GM23338 (cell line): Measurements from ENCODE around the gene BMP8A. TPM values are rescaled to one million over a fixed set of nuclear protein-coding genes. Genes with fewer than 3 reads are reported as not detected.

Source experiments
- ATAC-seq: fragments of 200-7000 bp; cut with Tn5 transposase; 3 replicates; pipeline ENCODE4 v1.9.1; 2020
- DNase-seq: peaks from one replicate; pipeline ENCODE4 v3.0.0-alpha.2; 2015; ENCODE audit warnings: low spot score
- H2AFZ ChIP-seq: fragments of 200-600 bp; sonication (generic); 2 replicates; pipeline ENCODE4 v1.8.0; 2016; ENCODE audit warnings: antibody characterized with exemption, mild to moderate bottlenecking, moderate library complexity
- H3F3A ChIP-seq: fragments of 200-600 bp; sonication (generic); replicated peaks from 2 replicates; pipeline ENCODE4 v1.8.0; 2017; ENCODE audit warnings: antibody characterized with exemption, mixed run types, low read depth
- H3K27ac ChIP-seq: fragments of 200-600 bp; sonication (generic); 2 replicates; pipeline ENCODE4 v1.6.1; 2016; ENCODE audit warnings: low read depth
- H3K27me3 ChIP-seq: fragments of 200-600 bp; sonication (generic); 2 replicates; pipeline ENCODE4 v1.8.0; 2016; ENCODE audit warnings: mild to moderate bottlenecking, mixed run types, moderate library complexity; ENCODE audit not compliant: insufficient read depth
- H3K36me3 ChIP-seq: fragments of 200-600 bp; sonication (generic); 2 replicates; pipeline ENCODE4 v1.8.0; 2016; ENCODE audit warnings: mild to moderate bottlenecking; ENCODE audit not compliant: insufficient read depth
- H3K4me1 ChIP-seq: fragments of 200-600 bp; sonication (generic); 2 replicates; pipeline ENCODE4 v1.8.0; 2016; ENCODE audit warnings: mild to moderate bottlenecking, moderate library complexity; ENCODE audit not compliant: insufficient read depth
- H3K4me2 ChIP-seq: fragments of 200-600 bp; sonication (generic); 2 replicates; pipeline ENCODE4 v1.7.1; 2017; ENCODE audit warnings: mixed run types
- H3K4me3 ChIP-seq: fragments of 200-600 bp; sonication (generic); 2 replicates; pipeline ENCODE4 v1.6.1; 2016; ENCODE audit warnings: mixed run types
- H3K79me2 ChIP-seq: fragments of 200-600 bp; sonication (generic); replicated peaks from 2 replicates; pipeline ENCODE4 v1.8.0; 2017; ENCODE audit warnings: mild to moderate bottlenecking; ENCODE audit not compliant: insufficient read depth
- H3K9me2 ChIP-seq: fragments of 200-600 bp; sonication (generic); 2 replicates; pipeline ENCODE4 v1.8.0; 2017; ENCODE audit not compliant: insufficient read depth
- H4K20me1 ChIP-seq: fragments of 200-600 bp; sonication (generic); replicated peaks from 2 replicates; pipeline ENCODE4 v1.8.0; 2017; ENCODE audit warnings: mild to moderate bottlenecking; ENCODE audit not compliant: insufficient read depth
- H3K27ac Mint-ChIP-seq: 2 replicates; pipeline ENCODE4 v1.8.0; 2020; ENCODE audit warnings: inconsistent platforms, mild to moderate bottlenecking, moderate library complexity, mixed read lengths
- H3K27me3 Mint-ChIP-seq: 3 replicates; pipeline ENCODE4 v1.8.0; 2022; ENCODE audit warnings: low read depth, mild to moderate bottlenecking, moderate library complexity, mixed read lengths, inconsistent platforms; ENCODE audit not compliant: insufficient read depth, poor library complexity
- H3K36me3 Mint-ChIP-seq: 3 replicates; pipeline ENCODE4 v1.8.0; 2021; ENCODE audit warnings: low read depth, mild to moderate bottlenecking, inconsistent platforms, moderate library complexity, mixed read lengths
- H3K4me1 Mint-ChIP-seq: 3 replicates; pipeline ENCODE4 v1.8.0; 2020; ENCODE audit warnings: mild to moderate bottlenecking, inconsistent platforms, mixed read lengths
- H3K4me3 Mint-ChIP-seq: 3 replicates; pipeline ENCODE4 v1.8.0; 2021; ENCODE audit warnings: moderate library complexity, mild to moderate bottlenecking, inconsistent platforms, mixed read lengths
- H3K9me3 Mint-ChIP-seq: 3 replicates; pipeline ENCODE4 v1.8.0; 2020; ENCODE audit warnings: moderate library complexity, mild to moderate bottlenecking, inconsistent platforms, mixed read lengths
- EZH2 ChIP-seq: fragments of 200-600 bp; sonication (generic); IDR thresholded peaks from one replicate; pipeline ENCODE4 v1.8.0; 2017; ENCODE audit warnings: antibody characterized with exemption, mild to moderate bottlenecking, low read depth; ENCODE audit not compliant: unreplicated experiment
- NANOG ChIP-seq: IDR thresholded peaks from 2 replicates; pipeline ENCODE4 v1.6.1; 2016; ENCODE audit warnings: antibody characterized with exemption, borderline replicate concordance
- polyA plus RNA-seq: library from polyadenylated mRNA; unstranded; fragments of >200 nt; fragmentation: Nextera tagmentation; extraction: Ambion mirVana; gene quantifications from 2 replicates; pipeline ENCODE4 v1.2.1, GENCODE V29; 2016
- total RNA-seq: library from RNA; depleted of rRNA; stranded (reverse); fragments of >200 nt; shearing (Covaris generic); gene quantifications from 2 replicates; pipeline ENCODE4 v1.2.3, GENCODE V29; 2014
- TF ChIP-seq, protein P1 (sequence below): fragments of 250-450 bp; sonication (Bioruptor Pico); IDR thresholded peaks from 2 replicates; pipeline ENCODE4 v1.5.0; 2020; ENCODE audit warnings: mild to moderate bottlenecking, moderate library complexity

Gene BMP8A
- total and polyA plus RNA-seq, 2 experiments from 2014 or later: 0.34 to 0.63 TPM

DNA sequence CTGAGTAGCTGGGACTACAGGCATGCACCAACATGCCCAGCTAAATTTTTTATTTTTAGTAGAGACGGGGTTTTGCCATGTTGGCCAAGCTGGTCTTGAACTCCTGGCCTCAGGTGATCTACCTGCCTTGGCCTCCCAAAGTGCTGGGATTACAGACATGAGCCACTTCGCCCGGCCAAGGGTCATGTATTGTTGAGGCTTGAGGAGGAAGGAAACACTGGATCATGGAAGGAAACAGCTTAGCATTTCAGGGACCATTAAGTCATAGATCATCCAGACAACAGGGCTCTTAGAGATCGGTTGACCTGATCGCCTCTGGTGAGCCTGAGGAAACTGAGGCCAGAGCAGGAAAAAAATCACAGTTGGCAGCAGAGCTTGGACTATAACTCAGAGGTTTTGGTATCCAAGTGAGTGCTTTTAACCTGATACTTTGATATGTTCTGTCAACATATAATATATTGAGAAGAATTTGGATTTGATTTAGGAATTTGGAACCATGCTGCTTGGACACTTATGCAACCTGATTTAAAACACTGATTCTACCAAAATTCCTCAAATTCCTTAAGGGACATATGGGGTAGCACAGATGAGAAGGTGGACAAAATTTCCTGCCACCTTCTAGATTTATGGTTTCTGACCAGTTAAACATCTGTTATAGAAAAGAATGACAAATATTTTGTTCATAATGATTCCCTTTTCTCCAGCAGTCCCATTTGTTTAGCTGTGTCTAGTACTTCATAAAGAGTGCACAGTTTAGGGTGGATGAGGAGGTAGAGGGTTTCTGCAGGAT is 13.1 kb upstream of the BMP8A start (continued):
- TF ChIP-seq, protein P1, sequence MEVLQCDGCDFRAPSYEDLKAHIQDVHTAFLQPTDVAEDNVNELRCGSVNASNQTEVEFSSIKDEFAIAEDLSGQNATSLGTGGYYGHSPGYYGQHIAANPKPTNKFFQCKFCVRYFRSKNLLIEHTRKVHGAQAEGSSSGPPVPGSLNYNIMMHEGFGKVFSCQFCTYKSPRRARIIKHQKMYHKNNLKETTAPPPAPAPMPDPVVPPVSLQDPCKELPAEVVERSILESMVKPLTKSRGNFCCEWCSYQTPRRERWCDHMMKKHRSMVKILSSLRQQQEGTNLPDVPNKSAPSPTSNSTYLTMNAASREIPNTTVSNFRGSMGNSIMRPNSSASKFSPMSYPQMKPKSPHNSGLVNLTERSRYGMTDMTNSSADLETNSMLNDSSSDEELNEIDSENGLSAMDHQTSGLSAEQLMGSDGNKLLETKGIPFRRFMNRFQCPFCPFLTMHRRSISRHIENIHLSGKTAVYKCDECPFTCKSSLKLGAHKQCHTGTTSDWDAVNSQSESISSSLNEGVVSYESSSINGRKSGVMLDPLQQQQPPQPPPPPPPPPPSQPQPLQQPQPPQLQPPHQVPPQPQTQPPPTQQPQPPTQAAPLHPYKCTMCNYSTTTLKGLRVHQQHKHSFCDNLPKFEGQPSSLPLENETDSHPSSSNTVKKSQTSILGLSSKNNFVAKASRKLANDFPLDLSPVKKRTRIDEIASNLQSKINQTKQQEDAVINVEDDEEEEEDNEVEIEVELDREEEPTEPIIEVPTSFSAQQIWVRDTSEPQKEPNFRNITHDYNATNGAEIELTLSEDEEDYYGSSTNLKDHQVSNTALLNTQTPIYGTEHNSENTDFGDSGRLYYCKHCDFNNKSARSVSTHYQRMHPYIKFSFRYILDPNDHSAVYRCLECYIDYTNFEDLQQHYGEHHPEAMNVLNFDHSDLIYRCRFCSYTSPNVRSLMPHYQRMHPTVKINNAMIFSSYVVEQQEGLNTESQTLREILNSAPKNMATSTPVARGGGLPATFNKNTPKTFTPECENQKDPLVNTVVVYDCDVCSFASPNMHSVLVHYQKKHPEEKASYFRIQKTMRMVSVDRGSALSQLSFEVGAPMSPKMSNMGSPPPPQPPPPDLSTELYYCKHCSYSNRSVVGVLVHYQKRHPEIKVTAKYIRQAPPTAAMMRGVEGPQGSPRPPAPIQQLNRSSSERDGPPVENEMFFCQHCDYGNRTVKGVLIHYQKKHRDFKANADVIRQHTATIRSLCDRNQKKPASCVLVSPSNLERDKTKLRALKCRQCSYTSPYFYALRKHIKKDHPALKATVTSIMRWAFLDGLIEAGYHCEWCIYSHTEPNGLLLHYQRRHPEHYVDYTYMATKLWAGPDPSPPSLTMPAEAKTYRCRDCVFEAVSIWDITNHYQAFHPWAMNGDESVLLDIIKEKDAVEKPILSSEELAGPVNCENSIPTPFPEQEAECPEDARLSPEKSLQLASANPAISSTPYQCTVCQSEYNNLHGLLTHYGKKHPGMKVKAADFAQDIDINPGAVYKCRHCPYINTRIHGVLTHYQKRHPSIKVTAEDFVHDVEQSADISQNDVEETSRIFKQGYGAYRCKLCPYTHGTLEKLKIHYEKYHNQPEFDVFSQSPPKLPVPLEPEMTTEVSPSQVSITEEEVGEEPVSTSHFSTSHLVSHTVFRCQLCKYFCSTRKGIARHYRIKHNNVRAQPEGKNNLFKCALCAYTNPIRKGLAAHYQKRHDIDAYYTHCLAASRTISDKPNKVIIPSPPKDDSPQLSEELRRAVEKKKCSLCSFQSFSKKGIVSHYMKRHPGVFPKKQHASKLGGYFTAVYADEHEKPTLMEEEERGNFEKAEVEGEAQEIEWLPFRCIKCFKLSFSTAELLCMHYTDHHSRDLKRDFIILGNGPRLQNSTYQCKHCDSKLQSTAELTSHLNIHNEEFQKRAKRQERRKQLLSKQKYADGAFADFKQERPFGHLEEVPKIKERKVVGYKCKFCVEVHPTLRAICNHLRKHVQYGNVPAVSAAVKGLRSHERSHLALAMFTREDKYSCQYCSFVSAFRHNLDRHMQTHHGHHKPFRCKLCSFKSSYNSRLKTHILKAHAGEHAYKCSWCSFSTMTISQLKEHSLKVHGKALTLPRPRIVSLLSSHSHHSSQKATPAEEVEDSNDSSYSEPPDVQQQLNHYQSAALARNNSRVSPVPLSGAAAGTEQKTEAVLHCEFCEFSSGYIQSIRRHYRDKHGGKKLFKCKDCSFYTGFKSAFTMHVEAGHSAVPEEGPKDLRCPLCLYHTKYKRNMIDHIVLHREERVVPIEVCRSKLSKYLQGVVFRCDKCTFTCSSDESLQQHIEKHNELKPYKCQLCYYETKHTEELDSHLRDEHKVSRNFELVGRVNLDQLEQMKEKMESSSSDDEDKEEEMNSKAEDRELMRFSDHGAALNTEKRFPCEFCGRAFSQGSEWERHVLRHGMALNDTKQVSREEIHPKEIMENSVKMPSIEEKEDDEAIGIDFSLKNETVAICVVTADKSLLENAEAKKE: no peak
- no peak for TF ChIP-seq NANOG

GRCh38 chr1:39481289-39481688 is 10.1 kb upstream of the BMP8A start:
- no peaks in the 10 kb centered on the region for H3K9me3 Mint-ChIP-seq
- H3K27ac Mint-ChIP-seq: no peak overlapping the region
- H3K36me3 ChIP-seq: peaks cover 40% of the 10 kb centered on the region
- no peak overlapping the region for H3K27ac ChIP-seq
- H4K20me1 ChIP-seq: peaks cover 12% of the 10 kb centered on the region
- H3K4me3 ChIP-seq: no peak overlapping the region
- ATAC-seq: no peak
- no peak overlapping the region for H3K4me2 ChIP-seq
- H3F3A ChIP-seq: peaks cover 8% of the 10 kb centered on the region; the same call in 1 of the 2 replicates
- H3K36me3 Mint-ChIP-seq: peaks cover 54% of the 10 kb centered on the region
- H3K4me3 Mint-ChIP-seq: no peak overlapping the region
- H3K4me1 Mint-ChIP-seq: no peaks in the 10 kb centered on the region
- TF ChIP-seq EZH2: no peak
- no peaks in the 10 kb centered on the region for H3K27me3 ChIP-seq
- DNase-seq: no peak
- no peaks in the 10 kb centered on the region for H3K79me2 ChIP-seq
- H3K27me3 Mint-ChIP-seq: peaks cover 12% of the 10 kb centered on the region
- no peak overlapping the region for H2AFZ ChIP-seq
- no peaks in the 10 kb centered on the region for H3K9me2 ChIP-seq
- no peaks in the 10 kb centered on the region for H3K4me1 ChIP-seq
